GM18951 (cell line): ENCODE data around the gene C4A.
"Not testable (repeated sequence)": the region's sequence is repeated elsewhere in the genome, so short reads cannot be mapped to it uniquely, and the experiment has no call there.

Source experiments
- POLR2A ChIP-seq: IDR thresholded peaks from 4 replicates; pipeline ENCODE4 v1.6.1; 2011; ENCODE audit warnings: mild to moderate bottlenecking; ENCODE audit not compliant: insufficient read length, insufficient read depth; ENCODE audit errors: extremely low read depth
- in situ Hi-C: fragments of 300-500 bp; cut with MboI; formaldehyde crosslinking; loops from one replicate; pipeline ENCODE4 v1.12.0; 2022; ENCODE audit warnings: low sequenced_read_pairs, mixed read lengths, inconsistent platforms; ENCODE audit not compliant: unreplicated experiment

C4A gene

DNA sequence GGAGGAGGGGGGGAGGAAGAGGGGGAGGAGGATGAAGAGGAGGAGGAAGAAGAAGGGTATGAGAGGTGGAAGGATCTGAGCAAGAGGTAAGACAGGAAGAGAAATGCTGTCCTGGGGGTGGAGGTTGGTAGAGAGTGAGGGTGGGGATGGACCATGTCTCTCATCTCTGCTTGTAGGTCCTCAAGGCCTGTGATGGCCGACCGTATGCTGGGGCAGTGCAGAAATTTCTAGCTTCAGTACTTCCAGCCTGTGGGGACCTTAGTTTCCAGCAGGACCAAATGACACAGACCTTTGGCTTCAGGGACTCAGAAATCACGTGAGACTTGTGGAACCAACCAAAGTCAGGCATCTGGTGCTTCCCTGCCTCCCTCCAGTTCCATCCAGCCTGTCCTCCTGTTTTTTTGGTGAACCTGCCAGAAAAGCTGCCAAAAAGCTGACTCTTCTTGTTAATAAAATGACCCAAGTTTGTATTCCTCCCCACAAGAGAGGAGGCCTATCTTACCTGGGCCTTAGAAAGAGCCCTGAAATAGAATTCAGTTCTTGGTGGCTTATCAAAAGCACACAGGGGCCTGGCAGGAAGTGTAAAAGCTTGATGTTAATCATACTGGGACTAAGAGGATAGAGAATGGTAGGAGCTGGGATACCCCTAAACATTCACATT is 2.5 kb upstream of the C4A start:
- in situ Hi-C loops = no loop called here
- TF ChIP-seq POLR2A = no peak

DNA sequence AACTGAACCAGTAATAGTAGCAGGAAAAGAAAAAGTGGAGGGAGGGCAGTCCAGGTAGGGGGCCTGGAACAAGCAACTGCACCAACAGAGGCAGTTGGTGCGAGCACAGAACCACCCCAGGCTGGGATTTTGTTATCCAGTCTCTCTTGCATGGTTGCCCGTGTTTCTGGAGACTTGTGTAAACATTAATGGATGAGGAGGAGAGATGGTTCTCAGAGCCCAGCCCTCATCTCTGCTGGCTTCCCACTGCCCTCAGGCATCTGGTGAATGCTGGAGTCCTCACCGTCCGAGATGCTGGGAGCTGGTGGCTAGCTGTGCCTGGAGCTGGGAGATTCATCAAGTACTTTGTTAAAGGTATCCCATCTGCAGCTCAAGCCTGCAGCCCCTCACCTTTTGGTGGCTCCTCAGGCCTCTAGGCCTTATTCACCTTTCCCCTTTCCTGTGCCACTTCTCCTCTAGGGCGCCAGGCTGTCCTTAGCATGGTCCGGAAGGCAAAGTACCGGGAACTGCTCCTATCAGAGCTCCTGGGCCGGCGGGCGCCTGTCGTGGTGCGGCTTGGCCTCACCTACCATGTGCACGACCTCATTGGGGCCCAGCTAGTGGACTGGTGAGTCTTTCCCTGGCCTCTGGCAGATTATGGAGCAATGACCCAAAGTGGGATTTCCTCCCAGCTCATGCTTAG is 1.5 kb upstream of the C4A start:
- in situ Hi-C loops = not testable (repeated sequence)

DNA sequence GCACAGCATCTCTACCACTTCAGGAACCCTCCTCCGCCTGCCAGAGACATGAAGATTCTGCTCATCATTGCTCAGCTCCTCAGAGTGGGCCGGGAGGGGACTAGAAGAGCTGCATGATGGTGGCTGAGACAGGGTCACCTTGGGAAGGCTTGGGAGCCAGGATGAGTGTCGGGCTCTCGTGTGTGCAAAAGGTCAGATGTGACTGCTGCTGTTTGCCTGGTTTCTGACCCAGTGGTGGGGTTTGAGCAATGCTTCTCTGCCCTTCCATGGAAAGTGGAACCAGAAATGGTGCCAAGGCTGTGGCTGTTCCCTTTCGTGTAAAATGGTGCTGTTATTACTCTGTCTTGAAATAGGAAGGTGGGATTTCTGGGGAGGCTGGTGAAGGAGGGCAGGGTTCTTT is 859 bp upstream of the C4A start:
- in situ Hi-C loops = not testable (repeated sequence)

DNA sequence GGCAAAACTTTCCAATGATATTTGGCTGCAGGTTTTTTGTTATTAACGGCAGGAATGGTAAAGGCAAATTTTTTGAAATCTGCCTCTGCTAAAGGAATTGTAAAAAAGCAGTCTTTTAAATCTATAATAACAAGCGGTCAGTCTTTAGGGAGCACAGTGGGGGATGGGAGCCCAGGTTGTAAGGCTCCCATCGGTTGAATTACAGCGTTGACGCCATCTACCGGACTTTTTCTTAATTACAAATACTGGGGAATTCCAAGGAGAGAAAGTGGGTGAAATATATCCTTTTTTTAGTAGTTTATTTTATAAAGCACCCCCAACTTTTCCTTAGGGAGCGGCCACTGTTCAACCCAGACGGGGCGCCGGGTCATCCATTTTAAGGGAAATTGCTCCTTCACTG is 7.5 kb downstream of the C4A start:
- in situ Hi-C loops = not testable (repeated sequence)

DNA sequence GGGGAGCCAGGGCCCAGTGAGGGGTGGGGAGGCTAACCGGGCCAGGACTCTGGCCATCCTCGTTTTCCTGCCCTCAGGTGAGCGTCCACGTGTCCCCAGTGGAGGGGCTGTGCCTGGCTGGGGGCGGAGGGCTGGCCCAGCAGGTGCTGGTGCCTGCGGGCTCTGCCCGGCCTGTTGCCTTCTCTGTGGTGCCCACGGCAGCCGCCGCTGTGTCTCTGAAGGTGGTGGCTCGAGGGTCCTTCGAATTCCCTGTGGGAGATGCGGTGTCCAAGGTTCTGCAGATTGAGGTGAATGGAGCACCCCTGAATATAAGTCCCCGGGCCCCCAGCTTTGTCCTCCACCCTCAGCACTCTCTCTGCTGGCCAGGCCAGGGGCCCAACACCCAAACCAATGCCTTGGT is 12.6 kb downstream of the C4A start:
- in situ Hi-C loops = not testable (repeated sequence)

DNA sequence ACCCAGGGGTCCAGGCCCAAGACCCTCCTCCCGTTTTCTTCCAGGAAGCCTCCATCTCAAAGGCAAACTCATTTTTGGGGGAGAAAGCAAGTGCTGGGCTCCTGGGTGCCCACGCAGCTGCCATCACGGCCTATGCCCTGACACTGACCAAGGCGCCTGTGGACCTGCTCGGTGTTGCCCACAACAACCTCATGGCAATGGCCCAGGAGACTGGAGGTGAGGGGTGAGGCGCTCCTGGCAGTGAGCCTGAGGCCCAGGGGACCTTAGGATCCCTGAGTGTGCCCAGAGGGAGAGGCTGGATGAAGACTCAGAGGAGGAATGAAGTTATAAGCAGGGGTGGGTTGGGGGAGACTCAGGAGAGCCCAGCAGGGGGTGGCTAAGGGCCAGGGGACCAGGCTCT is 14.5 kb downstream of the C4A start:
- in situ Hi-C loops = not testable (repeated sequence)

DNA sequence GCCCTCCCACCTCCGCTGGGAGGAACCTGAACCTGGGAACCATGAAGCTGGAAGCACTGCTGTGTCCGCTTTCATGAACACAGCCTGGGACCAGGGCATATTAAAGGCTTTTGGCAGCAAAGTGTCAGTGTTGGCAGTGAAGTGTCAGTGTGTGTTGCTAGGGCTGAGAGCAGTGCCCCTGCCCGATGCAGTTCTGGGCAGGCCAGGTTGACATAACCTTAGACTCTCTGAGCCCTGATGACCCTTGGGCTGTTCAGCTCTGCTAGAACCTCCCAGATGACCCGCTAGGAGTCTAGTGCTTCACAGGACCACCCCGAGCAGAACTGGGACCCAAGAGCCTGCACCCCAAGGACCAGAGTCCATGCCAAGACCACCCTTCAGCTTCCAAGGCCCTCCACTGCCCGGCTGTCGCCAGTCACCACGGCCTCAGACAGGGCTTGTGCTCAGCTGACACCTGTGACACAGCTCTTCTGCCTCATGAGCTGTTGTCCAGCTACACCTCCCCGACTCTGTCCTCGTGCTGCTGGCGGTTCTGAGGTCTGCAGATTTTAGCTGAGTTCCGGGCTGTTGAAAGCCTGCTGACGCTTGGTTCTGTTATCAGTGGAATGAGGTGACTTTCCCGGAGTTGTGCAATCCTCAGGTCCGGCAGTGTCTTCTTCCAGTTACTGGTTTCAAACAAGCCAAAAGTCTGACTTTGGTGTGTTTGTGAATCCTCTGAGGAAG is 20.9 kb downstream of the C4A start:
- in situ Hi-C loops = not testable (repeated sequence)

DNA sequence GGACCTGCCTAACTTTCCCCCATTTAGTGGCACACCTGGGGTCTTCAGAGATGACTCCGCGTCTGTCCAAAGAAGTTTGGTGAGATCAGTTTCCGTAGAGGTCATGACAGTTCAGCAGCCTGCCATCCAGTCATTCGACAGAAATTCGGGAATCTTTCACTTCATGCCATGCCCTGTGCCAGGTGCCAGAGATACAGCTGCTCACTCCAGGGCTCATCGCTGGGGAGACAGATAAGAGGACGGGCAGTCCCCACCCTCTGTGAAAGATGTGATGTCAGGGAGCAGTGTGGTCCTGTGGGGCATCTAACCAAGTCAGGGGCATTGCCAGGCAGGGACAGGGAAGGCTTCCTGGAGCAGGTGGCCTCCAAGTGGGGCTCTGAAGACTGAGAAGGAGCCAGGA is 21.4 kb downstream of the C4A start:
- in situ Hi-C loops = not testable (repeated sequence)

DNA sequence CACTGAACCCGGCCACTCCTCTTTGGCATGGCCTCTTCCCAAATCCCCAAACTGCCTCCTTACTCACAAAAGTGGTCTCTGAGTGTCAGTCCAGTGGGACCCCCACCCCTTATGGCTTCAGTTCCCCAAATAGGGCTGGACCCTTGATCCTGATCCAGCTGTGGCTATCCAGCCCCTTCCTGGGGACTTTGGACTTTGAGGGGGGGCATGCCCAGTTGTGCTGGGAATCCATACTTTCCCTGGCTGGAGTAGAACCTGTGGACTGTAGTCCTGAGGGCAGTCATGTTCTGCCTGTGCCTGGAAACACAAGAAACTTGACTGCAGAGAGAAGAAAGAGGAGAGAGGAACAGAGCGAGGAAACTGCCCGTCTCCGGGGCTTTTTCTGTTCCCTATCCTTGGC is 22.5 kb downstream of the C4A start:
- in situ Hi-C loops = not testable (repeated sequence)

DNA sequence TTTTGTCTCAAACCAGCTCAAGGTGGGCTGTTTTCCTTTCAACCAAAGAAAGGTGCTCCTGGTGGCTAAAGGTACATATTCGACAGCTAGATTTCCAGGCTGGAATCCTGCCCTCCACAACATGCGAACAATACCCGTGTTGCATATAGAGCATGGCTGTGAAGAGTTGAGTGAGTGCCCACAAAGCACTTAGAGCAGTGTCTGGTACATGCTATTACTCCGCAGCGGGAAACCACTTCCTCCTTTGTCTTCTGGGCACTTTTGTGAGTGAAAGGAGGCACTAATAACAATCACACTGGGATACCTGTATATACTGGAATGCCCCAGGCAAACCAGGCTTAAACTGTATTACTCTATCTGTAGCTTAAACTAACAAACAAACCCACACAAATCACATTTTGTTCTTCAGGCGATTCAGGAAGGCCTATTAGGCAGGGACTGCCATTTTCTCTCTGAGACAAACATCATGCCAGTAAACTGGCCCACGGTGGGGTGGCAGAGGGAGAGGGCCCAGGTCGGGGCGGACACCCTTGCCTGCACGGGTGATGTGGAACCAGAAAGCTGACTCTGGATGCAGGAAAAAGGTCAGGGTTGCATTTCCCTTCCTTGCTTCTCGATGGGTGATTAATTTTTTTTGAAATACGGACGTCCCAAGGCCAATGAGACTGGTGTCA is 23.1 kb downstream of the C4A start:
- in situ Hi-C loops = not testable (repeated sequence)

DNA sequence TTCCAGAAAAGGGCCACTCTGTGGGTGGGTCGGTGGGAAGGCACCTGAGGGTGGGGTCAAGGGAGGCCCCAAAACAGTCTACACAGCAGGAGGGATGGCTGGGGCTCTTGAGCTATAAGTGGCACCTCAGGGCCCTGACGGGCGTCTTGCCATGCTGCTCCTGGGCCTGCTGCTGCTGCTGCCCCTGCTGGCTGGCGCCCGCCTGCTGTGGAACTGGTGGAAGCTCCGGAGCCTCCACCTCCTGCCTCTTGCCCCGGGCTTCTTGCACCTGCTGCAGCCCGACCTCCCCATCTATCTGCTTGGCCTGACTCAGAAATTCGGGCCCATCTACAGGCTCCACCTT is 23.7 kb downstream of the C4A start:
- in situ Hi-C loops = not testable (repeated sequence)

DNA sequence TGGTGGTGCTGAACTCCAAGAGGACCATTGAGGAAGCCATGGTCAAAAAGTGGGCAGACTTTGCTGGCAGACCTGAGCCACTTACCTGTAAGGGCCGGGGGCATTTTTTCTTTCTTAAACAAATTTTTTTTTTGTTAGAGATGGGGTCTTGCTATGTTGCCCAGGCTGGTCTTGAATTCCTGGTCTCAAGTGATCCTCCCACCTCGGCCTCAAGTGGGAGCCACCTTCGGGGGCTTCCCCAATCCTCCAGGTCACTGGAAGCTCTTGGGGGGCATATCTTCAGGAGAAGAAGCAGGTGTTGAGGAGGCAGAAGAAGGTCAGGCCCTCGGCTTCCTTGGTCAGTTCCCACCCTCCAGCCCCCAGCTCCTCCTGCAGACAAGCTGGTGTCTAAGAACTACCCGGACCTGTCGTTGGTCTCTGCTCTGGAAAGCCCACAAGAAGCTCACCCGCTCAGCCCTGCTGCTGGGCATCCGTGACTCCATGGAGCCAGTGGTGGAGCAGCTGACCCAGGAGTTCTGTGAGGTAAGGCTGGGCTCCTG is 24.2 kb downstream of the C4A start:
- in situ Hi-C loops = not testable (repeated sequence)

DNA sequence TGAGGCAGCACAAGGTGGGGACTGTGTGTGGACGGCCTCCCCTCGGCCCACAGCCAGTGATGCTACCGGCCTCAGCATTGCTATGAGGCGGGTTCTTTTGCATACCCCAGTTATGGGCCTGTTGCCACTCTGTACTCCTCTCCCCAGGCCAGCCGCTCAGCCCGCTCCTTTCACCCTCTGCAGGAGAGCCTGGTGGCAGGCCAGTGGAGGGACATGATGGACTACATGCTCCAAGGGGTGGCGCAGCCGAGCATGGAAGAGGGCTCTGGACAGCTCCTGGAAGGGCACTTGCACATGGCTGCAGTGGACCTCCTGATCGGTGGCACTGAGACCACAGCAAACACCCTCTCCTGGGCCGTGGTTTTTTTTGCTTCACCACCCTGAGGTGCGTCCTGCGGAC is 25.2 kb downstream of the C4A start:
- in situ Hi-C loops = not testable (repeated sequence)

DNA sequence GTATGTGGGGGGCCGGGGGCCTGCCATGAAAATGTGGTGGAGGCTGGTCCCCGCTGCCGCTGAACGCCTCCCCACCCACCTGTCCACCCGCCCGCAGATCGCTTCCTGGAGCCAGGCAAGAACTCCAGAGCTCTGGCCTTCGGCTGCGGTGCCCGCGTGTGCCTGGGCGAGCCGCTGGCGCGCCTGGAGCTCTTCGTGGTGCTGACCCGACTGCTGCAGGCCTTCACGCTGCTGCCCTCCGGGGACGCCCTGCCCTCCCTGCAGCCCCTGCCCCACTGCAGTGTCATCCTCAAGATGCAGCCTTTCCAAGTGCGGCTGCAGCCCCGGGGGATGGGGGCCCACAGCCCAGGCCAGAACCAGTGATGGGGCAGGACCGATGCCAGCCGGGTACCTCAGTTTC is 26.2 kb downstream of the C4A start:
- in situ Hi-C loops = not testable (repeated sequence)

DNA sequence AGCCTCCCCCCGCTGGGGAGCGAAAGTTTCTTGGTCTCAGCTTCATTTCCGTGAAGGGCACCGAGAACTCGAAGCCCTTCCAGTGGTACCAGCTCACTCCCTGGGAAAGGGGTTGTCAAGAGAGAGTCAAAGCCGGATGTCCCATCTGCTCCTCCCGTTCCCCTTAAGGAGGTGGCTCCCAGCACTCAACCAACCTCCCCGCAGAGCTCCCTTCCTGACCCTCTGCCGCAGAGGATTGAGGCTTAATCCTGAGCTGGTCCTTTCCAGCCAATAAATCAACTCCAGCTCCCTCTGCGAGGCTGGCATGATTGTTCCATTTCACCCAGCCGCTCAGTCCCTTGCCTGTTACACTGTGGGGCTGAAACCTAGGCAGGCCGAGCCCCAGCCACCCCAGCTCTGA is 26.8 kb downstream of the C4A start:
- in situ Hi-C loops = not testable (repeated sequence)

DNA sequence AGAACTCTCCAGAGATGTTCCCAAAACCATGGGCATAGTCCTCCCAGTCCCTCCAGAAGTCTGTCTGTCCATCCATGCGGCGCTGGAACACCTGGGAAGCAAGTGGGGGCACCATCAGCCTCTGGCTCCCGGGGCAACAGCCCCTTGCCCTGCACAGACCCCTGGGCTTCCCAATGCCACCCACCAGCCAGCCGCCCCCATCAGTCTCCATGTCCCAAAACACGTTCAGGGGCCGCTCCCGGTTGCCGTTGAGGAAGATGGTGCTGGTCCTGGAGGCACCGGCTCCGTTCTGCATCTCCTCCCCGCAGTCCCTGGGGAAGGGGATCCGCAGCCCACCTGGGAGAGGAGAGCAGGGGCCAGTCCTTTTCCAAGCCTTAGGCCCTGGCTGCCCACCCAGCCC is 27.7 kb downstream of the C4A start:
- in situ Hi-C loops = not testable (repeated sequence)

DNA sequence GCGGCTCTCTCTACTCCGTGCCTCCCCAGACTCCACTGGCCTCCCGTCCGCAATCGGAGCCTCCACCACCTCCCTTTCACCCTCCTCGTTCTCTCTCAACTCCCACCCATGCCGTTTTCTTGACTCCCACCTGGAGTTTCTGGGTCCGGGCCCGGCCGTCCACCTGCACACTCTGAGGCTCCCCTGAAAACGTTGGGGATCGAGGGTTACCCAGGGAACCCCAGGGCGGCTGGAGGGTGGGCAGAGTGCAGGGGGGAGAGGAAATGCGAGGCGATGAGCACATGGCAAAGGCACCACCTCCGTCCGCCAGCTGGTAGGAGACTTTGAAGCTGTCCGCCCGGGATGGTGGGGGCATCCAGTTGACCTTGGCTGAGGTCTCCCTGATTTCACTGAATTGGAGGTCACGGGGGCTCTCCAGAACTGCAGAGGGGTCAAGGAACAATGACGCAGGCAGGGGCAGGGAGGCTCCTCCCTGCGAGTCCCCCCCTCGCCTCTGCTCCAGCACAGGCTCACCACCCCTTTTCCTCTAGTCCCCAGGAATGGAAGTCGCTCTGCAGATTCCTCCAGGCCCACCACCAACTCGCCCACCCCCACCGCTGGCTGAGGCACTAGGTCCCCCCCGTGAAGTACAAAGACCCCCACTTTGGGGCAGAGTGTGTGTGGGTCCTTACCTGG is 29.1 kb downstream of the C4A start:
- in situ Hi-C loops = not testable (repeated sequence)

DNA sequence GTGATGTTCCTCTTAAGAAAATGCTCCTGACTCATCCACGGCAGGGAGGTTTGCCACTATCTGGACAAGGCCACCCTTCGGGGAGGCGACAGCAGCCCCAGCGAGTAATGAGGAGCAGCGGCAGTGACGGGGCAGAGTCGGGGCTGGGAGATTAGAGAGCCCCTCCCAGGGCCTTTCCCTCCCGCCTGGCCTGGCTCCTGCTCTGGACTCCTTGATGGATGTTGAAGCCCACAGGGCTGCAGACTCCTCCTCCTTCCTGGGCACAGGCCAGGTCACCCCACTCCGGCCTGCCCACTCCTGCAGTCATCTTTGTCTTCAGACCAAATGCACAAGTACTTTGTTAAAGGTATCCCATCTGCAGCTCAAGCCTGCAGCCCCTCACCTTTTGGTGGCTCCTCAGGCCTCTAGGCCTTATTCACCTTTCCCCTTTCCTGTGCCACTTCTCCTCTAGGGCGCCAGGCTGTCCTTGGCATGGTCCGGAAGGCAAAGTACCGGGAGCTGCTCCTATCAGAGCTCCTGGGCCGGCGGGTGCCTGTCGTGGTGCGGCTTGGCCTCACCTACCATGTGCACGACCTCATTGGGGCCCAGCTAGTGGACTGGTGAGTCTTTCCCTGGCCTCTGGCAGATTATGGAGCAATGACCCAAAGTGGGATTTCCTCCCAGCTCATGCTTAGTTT is 31.2 kb downstream of the C4A start:
- in situ Hi-C loops = not testable (repeated sequence)

DNA sequence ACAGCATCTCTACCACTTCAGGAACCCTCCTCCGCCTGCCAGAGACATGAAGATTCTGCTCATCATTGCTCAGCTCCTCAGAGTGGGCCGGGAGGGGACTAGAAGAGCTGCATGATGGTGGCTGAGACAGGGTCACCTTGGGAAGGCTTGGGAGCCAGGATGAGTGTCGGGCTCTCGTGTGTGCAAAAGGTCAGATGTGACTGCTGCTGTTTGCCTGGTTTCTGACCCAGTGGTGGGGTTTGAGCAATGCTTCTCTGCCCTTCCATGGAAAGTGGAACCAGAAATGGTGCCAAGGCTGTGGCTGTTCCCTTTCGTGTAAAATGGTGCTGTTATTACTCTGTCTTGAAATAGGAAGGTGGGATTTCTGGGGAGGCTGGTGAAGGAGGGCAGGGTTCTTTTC is 31.9 kb downstream of the C4A start:
- in situ Hi-C loops = not testable (repeated sequence)
